ENCODE data around the gene INPP5F.

INPP5F gene

DNA sequence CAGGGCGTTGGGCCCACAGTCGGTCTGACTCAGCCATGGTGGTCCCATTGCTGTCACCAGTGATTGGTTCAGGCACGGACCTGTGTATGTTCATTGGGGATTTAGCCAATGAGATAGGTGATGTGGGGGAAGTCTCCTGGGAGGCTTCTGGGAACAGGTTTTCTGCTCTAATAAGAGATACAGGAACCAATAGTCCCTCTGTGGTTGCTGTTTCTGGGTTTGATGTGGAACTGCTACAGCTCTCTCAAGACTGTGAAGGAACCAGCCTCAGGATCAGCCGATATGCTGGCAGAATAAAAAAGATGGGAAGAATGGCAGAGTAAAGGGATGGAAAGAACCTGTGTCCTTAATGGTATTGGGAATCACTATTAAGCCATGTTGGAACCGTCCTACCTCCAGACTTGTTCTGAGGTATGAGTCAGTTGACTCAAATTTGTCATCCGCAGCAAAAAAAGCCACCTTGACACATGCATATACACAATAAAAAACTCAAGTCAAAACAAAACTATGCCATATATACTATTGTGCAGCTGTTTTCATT is 76.2 kb downstream of the INPP5F start:
- H3K4me1 ChIP-seq (ENCODE audit: control insufficient read depth, insufficient read depth, low read length), result peaks cover 7% of the 10 kb centered on the region
- no peak overlapping the region for H3K27ac ChIP-seq (ENCODE audit: low read depth, low read length)
- H3K36me3 ChIP-seq (ENCODE audit: control insufficient read depth, insufficient read depth, low read length), result no peaks in the 10 kb centered on the region

GRCh38 chr10:119803264-119803663 is 77.4 kb downstream of the INPP5F start:
- Histone ChIP-seq H3K27me3 (ENCODE audit: control insufficient read depth, insufficient read depth, low read length) (no peaks in the 10 kb centered on the region), H3K9ac (ENCODE audit: low read length) (no peak overlapping the region), H3K27ac (ENCODE audit: low read depth, low read length) (no peak overlapping the region), H3K4me3 (ENCODE audit: low read length) (no peak overlapping the region), H3K4me1 (ENCODE audit: control insufficient read depth, insufficient read depth, low read length) (peaks cover 7% of the 10 kb centered on the region), H3K36me3 (ENCODE audit: control insufficient read depth, insufficient read depth, low read length) (no peaks in the 10 kb centered on the region)

More for the DNA sequence above, 76.2 kb downstream of the INPP5F start:
- H3K27me3 ChIP-seq (ENCODE audit: control insufficient read depth, insufficient read depth, low read length), result no peaks in the 10 kb centered on the region
- H3K4me3 ChIP-seq (ENCODE audit: low read length), result no peak overlapping the region
- no peak overlapping the region for H3K9ac ChIP-seq (ENCODE audit: low read length)

DNA sequence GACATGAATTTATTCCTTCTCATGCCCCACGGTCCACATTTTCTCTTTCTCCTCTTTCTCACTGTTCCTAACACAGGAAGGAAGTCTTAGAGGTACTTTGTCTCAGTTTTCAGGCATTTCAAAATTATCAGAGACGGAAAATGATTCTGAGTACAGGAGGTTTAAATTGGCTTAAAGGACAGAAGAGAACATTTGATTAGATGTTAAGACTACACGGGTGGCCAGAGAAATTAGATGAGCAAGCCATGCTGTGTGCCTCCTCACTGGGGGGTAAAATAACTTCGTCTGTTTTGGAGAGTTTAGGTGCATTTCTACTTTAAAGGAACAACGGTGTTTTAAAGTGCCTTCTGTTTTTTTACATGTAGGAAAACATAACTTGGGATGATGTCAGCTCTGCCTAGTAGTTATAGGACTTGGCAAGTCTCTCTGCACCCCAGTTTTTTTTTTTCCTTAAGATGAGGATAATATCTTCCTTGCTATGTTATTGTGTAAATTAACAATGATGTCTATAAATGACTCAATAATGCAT is 79.9 kb downstream of the INPP5F start:
- no peak overlapping the region for H3K27ac ChIP-seq (ENCODE audit: low read depth, low read length)
- no peaks in the 10 kb centered on the region for H3K36me3 ChIP-seq (ENCODE audit: control insufficient read depth, insufficient read depth, low read length)
- H3K4me3 ChIP-seq (ENCODE audit: low read length), result no peak overlapping the region
- no peaks in the 10 kb centered on the region for H3K27me3 ChIP-seq (ENCODE audit: control insufficient read depth, insufficient read depth, low read length)
- no peak overlapping the region for H3K9ac ChIP-seq (ENCODE audit: low read length)
- peaks cover 7% of the 10 kb centered on the region for H3K4me1 ChIP-seq (ENCODE audit: control insufficient read depth, insufficient read depth, low read length)

DNA sequence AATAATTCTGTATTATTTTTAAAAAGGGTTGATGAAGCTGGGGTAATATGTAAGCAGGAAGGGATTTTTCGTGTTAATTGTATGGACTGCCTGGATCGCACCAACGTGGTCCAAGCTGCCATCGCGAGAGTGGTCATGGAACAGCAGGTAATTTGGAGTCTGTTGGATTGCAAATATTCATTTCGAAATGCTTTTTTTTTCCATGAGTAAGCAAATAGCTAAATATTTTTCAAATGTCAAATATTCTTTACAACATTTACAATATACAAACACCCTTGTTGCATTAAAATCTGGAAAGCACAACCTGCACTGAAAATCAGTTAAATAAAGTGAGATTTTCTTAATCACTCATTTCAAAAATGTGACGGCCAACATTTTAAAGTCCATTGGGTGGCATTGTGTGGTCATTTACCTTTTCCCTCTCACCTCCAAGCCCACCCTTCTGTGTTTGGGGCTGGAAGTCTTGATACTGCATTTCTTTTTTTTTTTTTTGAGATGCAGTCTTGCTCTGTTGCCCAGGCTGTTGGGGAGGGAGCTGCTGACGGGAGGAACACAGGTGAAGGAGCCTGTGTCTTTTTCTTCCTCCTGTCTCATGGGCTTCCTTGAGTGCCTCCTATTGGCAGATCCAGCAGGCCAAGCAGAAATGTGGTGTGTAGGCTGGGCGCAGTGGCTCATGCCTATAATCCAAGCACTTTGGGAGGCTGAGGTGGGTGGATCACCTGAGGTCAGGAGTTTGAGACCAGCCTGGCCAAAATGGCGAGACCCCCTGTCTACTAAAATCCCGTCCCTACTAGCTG is 80.7 kb downstream of the INPP5F start:
- peaks cover 7% of the 10 kb centered on the region for H3K4me1 ChIP-seq (ENCODE audit: control insufficient read depth, insufficient read depth, low read length)
- H3K9ac ChIP-seq (ENCODE audit: low read length), result no peak overlapping the region
- no peak overlapping the region for H3K27ac ChIP-seq (ENCODE audit: low read depth, low read length)
- no peaks in the 10 kb centered on the region for H3K36me3 ChIP-seq (ENCODE audit: control insufficient read depth, insufficient read depth, low read length)
- H3K4me3 ChIP-seq (ENCODE audit: low read length), result no peak overlapping the region
- H3K27me3 ChIP-seq (ENCODE audit: control insufficient read depth, insufficient read depth, low read length), result no peaks in the 10 kb centered on the region

GRCh38 chr10:119807960-119808697 is 82.3 kb downstream of the INPP5F start:
- peaks cover 4% of the 10 kb centered on the region for H3K4me1 ChIP-seq (ENCODE audit: control insufficient read depth, insufficient read depth, low read length)
- no peaks in the 10 kb centered on the region for H3K36me3 ChIP-seq (ENCODE audit: control insufficient read depth, insufficient read depth, low read length)
- no peak overlapping the region for H3K9ac ChIP-seq (ENCODE audit: low read length)
- H3K27ac ChIP-seq (ENCODE audit: low read depth, low read length), result no peak overlapping the region
- no peak overlapping the region for H3K4me3 ChIP-seq (ENCODE audit: low read length)
- H3K27me3 ChIP-seq (ENCODE audit: control insufficient read depth, insufficient read depth, low read length), result no peaks in the 10 kb centered on the region

- Histone ChIP-seq H3K4me3 (ENCODE audit: low read length) (no peak overlapping the region), H3K9ac (ENCODE audit: low read length) (no peak overlapping the region), H3K4me1 (ENCODE audit: control insufficient read depth, insufficient read depth, low read length) (no peaks in the 10 kb centered on the region), H3K36me3 (ENCODE audit: control insufficient read depth, insufficient read depth, low read length) (no peaks in the 10 kb centered on the region), H3K27me3 (ENCODE audit: control insufficient read depth, insufficient read depth, low read length) (no peaks in the 10 kb centered on the region), H3K27ac (ENCODE audit: low read depth, low read length) (no peak overlapping the region)
Observed at GRCh38 chr10:119811122-119811521, 85.3 kb downstream of the INPP5F start.

DNA sequence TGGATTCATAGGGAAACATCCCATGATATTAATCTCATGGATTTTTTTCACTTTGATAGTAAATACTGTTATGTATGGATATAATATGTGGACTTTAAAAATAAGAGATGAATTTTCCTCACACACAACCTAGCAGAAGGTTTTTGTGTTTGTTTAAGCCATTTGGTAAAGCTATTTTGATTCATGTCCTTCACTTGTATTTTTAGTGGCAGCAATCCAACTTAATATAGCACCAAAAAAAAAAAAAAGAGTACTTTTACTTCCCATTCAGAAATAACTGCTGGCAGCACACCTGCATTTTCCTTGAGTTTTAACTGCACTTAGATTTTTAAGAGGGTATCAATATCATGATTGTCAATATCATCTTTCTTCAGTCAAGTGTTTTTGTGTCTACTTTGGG is 86.8 kb downstream of the INPP5F start:
- H3K36me3 ChIP-seq (ENCODE audit: control insufficient read depth, insufficient read depth, low read length), result no peaks in the 10 kb centered on the region
- H3K27ac ChIP-seq (ENCODE audit: low read depth, low read length), result no peak overlapping the region
- no peaks in the 10 kb centered on the region for H3K27me3 ChIP-seq (ENCODE audit: control insufficient read depth, insufficient read depth, low read length)
- no peaks in the 10 kb centered on the region for H3K4me1 ChIP-seq (ENCODE audit: control insufficient read depth, insufficient read depth, low read length)
- no peak overlapping the region for H3K9ac ChIP-seq (ENCODE audit: low read length)
- H3K4me3 ChIP-seq (ENCODE audit: low read length), result no peak overlapping the region

GRCh38 chr10:119815671-119816070 is 89.8 kb downstream of the INPP5F start:
- no peak overlapping the region for H3K27ac ChIP-seq (ENCODE audit: low read depth, low read length)
- H3K36me3 ChIP-seq (ENCODE audit: control insufficient read depth, insufficient read depth, low read length), result no peaks in the 10 kb centered on the region
- H3K9ac ChIP-seq (ENCODE audit: low read length), result no peak overlapping the region
- H3K4me3 ChIP-seq (ENCODE audit: low read length), result no peak overlapping the region
- no peaks in the 10 kb centered on the region for H3K27me3 ChIP-seq (ENCODE audit: control insufficient read depth, insufficient read depth, low read length)
- peaks cover 3% of the 10 kb centered on the region for H3K4me1 ChIP-seq (ENCODE audit: control insufficient read depth, insufficient read depth, low read length)

GRCh38 chr10:119817991-119818888 is 92.4 kb downstream of the INPP5F start:
- Histone ChIP-seq H3K4me1 (ENCODE audit: control insufficient read depth, insufficient read depth, low read length) (peaks cover 3% of the 10 kb centered on the region), H3K27me3 (ENCODE audit: control insufficient read depth, insufficient read depth, low read length) (no peaks in the 10 kb centered on the region), H3K9ac (ENCODE audit: low read length) (no peak overlapping the region), H3K36me3 (ENCODE audit: control insufficient read depth, insufficient read depth, low read length) (peaks cover 3% of the 10 kb centered on the region), H3K27ac (ENCODE audit: low read depth, low read length) (peak overlapping the region; percentile 28), H3K4me3 (ENCODE audit: low read length) (peak overlapping the region; percentile 52)

DNA sequence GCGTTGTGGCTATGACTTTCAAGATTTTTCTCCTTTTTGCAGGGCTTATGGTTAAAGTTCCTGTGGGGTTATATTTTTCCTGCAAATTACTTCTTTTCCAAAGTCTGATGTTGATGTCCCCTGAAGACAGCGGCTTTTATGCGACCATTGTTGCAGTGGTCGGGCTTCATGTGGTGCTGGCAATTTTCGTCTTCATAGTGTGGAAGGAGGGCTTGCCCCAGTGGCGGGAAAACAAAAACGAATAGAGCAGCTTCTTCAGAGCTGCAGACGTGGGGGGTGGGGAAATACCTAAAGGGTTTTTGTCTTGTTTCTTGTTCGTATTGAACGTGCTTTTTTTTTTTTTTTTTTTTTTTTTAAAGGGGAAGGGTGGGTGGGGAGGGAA is 93.0 kb downstream of the INPP5F start:
- Histone ChIP-seq H3K9ac (ENCODE audit: low read length) (no peak overlapping the region), H3K4me1 (ENCODE audit: control insufficient read depth, insufficient read depth, low read length) (peaks cover 3% of the 10 kb centered on the region), H3K27me3 (ENCODE audit: control insufficient read depth, insufficient read depth, low read length) (no peaks in the 10 kb centered on the region), H3K4me3 (ENCODE audit: low read length) (peak overlapping the region; percentile 52), H3K27ac (ENCODE audit: low read depth, low read length) (peak overlapping the region; percentile 28), H3K36me3 (ENCODE audit: control insufficient read depth, insufficient read depth, low read length) (peaks cover 5% of the 10 kb centered on the region)

GRCh38 chr10:119821182-119821581 is 95.3 kb downstream of the INPP5F start:
- H3K36me3 ChIP-seq (ENCODE audit: control insufficient read depth, insufficient read depth, low read length), result peaks cover 10% of the 10 kb centered on the region
- no peak overlapping the region for H3K9ac ChIP-seq (ENCODE audit: low read length)
- no peaks in the 10 kb centered on the region for H3K27me3 ChIP-seq (ENCODE audit: control insufficient read depth, insufficient read depth, low read length)
- no peak overlapping the region for H3K27ac ChIP-seq (ENCODE audit: low read depth, low read length)
- no peak overlapping the region for H3K4me3 ChIP-seq (ENCODE audit: low read length)
- H3K4me1 ChIP-seq (ENCODE audit: control insufficient read depth, insufficient read depth, low read length), result peaks cover 3% of the 10 kb centered on the region

GRCh38 chr10:119824299-119824698 is 98.4 kb downstream of the INPP5F start:
- Histone ChIP-seq H3K9ac (ENCODE audit: low read length) (no peak overlapping the region), H3K27ac (ENCODE audit: low read depth, low read length) (no peak overlapping the region), H3K27me3 (ENCODE audit: control insufficient read depth, insufficient read depth, low read length) (no peaks in the 10 kb centered on the region), H3K4me1 (ENCODE audit: control insufficient read depth, insufficient read depth, low read length) (peaks cover 3% of the 10 kb centered on the region), H3K4me3 (ENCODE audit: low read length) (no peak overlapping the region), H3K36me3 (ENCODE audit: control insufficient read depth, insufficient read depth, low read length) (peaks cover 13% of the 10 kb centered on the region)

Data from rectal smooth muscle tissue (tissue), 1 donor.